Activated T-cell treated with anti-CD3 and anti-CD28 coated beads, Interleukin-2, amount 50 U/mL, for 24 hours (primary cell): ENCODE results near the gene MAJIN.
A peak's percentile ranks its signal among the peaks of the same experiment; 100 is the strongest.

Source experiments
- DNase-seq: peaks from one replicate; pipeline ENCODE4 v3.0.0-alpha.2; 2020
- H3K27ac Mint-ChIP-seq: 2 replicates; pipeline ENCODE4 v1.8.0; 2020; ENCODE audit warnings: mild to moderate bottlenecking, mixed read lengths
- H3K27me3 Mint-ChIP-seq: 2 replicates; pipeline ENCODE4 v1.8.0; 2020; ENCODE audit warnings: mixed read lengths
- H3K36me3 Mint-ChIP-seq: 2 replicates; pipeline ENCODE4 v1.8.0; 2020; ENCODE audit warnings: low read depth, mixed read lengths
- H3K4me1 Mint-ChIP-seq: 2 replicates; pipeline ENCODE4 v1.8.0; 2020; ENCODE audit warnings: low read depth, mixed read lengths
- H3K4me3 Mint-ChIP-seq: 2 replicates; pipeline ENCODE4 v1.8.0; 2020; ENCODE audit warnings: mild to moderate bottlenecking, moderate library complexity, mixed read lengths
- H3K9me3 Mint-ChIP-seq: 2 replicates; pipeline ENCODE4 v1.8.0; 2020; ENCODE audit warnings: mixed read lengths

MAJIN gene

GRCh38 chr11:64916040-64916774, 55.7 kb downstream of the MAJIN start:
- peak overlapping the region; percentile 94 for H3K27ac Mint-ChIP-seq
- H3K9me3 Mint-ChIP-seq: no peaks in the 10 kb centered on the region
- DNase-seq: peak; percentile 54
- H3K27me3 Mint-ChIP-seq: no peaks in the 10 kb centered on the region
- H3K4me1 Mint-ChIP-seq: peaks cover 26% of the 10 kb centered on the region
- H3K36me3 Mint-ChIP-seq: peaks cover 30% of the 10 kb centered on the region
- peak overlapping the region; percentile 91 for H3K4me3 Mint-ChIP-seq

DNA sequence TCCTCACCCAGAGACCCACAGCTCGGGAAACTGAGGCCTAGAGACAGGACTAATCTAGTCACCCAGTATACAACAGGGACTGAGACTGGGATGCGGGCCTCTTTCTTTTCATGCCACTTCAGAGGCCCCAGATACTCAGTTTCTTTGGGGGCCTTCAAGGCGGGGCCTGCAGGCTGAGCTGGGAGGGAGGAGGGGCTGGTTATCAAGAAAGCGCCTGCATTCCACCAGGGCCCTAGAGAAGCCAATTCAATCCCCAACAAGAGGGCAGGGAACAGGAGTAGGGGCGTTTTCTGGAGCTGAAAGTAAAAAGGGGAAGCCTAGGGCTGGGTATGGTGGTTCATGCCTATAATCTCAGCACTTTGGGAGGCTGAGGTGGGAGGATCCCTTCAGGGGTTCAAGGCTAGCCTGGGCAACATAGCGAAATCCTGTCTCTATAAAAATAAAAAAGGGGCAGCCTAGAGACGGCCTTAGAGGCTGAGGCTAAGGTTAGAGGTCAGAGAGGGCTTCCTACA, 56.5 kb downstream of the MAJIN start:
- Mint-ChIP-seq H3K27ac (peak overlapping the region; percentile 94), H3K27me3 (no peaks in the 10 kb centered on the region), H3K4me3 (peak overlapping the region; percentile 91), H3K4me1 (peaks cover 26% of the 10 kb centered on the region), H3K36me3 (peaks cover 38% of the 10 kb centered on the region), H3K9me3 (no peaks in the 10 kb centered on the region)
- DNase-seq: no peak

GRCh38 chr11:64914123-64914522, 57.8 kb downstream of the MAJIN start:
- H3K4me3 Mint-ChIP-seq: no peak overlapping the region
- no peak overlapping the region for H3K27ac Mint-ChIP-seq
- H3K9me3 Mint-ChIP-seq: no peaks in the 10 kb centered on the region
- H3K4me1 Mint-ChIP-seq: peaks cover 26% of the 10 kb centered on the region
- no peaks in the 10 kb centered on the region for H3K27me3 Mint-ChIP-seq
- peaks cover 48% of the 10 kb centered on the region for H3K36me3 Mint-ChIP-seq
- DNase-seq: no peak

DNA sequence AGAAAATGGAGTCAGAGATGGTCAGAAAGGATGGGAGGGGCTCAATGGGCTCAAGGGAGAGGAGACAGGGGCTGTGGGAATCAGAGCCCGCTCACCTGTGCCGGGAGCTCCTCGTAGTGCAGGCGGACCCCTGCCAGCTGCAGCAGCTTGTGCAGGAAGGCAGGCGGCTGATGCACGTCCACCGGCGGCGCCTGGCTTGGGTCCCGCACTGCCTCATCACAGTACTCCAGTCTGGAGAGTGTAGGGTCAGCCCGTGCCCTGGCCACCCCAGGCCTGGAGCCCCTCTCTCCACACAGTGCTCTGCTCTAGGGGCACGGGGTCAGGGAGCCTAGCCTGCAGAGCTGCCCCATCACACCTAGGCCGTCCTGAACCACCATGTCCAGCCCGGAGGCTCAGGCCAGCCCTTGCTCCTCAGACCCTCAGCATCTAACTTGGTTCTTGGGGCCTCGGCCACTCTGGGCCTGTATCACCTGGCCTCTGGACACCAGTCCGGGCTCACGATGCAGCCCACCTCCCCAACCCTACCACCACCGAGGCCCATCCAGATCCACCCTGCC, 58.7 kb downstream of the MAJIN start:
- DNase-seq: no peak
- Mint-ChIP-seq H3K27ac (no peak overlapping the region), H3K4me3 (no peak overlapping the region)

GRCh38 chr11:64911689-64912088, 60.2 kb downstream of the MAJIN start:
- peaks cover 16% of the 10 kb centered on the region for H3K4me1 Mint-ChIP-seq
- H3K36me3 Mint-ChIP-seq: peaks cover 69% of the 10 kb centered on the region
- no peak overlapping the region for H3K4me3 Mint-ChIP-seq
- DNase-seq: no peak
- H3K27me3 Mint-ChIP-seq: no peaks in the 10 kb centered on the region
- H3K27ac Mint-ChIP-seq: peak overlapping the region; percentile 40
- no peaks in the 10 kb centered on the region for H3K9me3 Mint-ChIP-seq

More for the DNA sequence above, 58.7 kb downstream of the MAJIN start:
- Mint-ChIP-seq H3K4me1 (peaks cover 26% of the 10 kb centered on the region), H3K27me3 (no peaks in the 10 kb centered on the region), H3K36me3 (peaks cover 57% of the 10 kb centered on the region), H3K9me3 (no peaks in the 10 kb centered on the region)

GRCh38 chr11:64911142-64911541, 60.8 kb downstream of the MAJIN start:
- no peak for DNase-seq
- no peaks in the 10 kb centered on the region for H3K9me3 Mint-ChIP-seq
- H3K36me3 Mint-ChIP-seq: peaks cover 67% of the 10 kb centered on the region
- H3K4me3 Mint-ChIP-seq: no peak overlapping the region
- H3K27me3 Mint-ChIP-seq: no peaks in the 10 kb centered on the region
- peaks cover 12% of the 10 kb centered on the region for H3K4me1 Mint-ChIP-seq
- H3K27ac Mint-ChIP-seq: peak overlapping the region; percentile 40

GRCh38 chr11:64910451-64911093, 61.3 kb downstream of the MAJIN start:
- peaks cover 6% of the 10 kb centered on the region for H3K4me1 Mint-ChIP-seq
- H3K36me3 Mint-ChIP-seq: peaks cover 71% of the 10 kb centered on the region
- H3K27ac Mint-ChIP-seq: no peak overlapping the region
- H3K4me3 Mint-ChIP-seq: no peak overlapping the region
- no peaks in the 10 kb centered on the region for H3K27me3 Mint-ChIP-seq
- no peaks in the 10 kb centered on the region for H3K9me3 Mint-ChIP-seq
- DNase-seq: no peak

DNA sequence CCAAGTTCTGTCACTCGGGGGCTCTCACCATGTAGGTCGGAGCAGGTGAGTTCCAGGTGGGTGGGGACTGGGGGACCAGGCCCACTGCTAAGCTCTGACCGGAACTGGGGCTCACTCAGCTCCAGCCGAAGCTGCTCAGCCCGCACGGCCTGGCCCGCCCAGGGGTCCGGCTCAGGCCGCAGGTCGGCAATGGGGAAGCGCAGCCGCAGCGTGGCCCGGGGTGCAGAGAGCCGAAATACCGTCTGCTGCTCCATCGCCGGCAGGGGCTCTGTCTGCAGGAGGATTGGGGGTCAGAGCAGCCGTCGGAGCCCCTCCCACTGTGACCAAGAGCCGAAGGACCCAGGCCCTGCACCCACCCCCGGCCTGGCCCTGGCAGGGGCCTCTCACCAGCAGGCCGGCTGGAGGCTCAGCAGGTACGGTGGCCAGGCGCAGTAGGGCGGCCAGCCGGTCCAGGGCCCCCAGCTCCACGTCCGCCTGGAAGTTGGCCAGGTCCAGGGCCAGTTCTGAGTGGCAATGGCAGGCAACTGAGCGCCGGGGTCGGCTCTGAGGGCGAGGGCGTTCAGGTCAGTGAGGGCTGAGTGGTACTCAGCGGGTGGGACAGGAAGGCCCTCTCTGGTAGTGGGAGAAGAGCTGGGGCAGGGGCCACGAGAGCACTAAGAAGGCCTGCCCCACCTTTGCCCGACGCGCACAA, 62.1 kb downstream of the MAJIN start:
- H3K36me3 Mint-ChIP-seq: peaks cover 78% of the 10 kb centered on the region
- no peak overlapping the region for H3K4me3 Mint-ChIP-seq
- no peaks in the 10 kb centered on the region for H3K27me3 Mint-ChIP-seq
- peaks cover 2% of the 10 kb centered on the region for H3K4me1 Mint-ChIP-seq
- no peaks in the 10 kb centered on the region for H3K9me3 Mint-ChIP-seq
- DNase-seq: no peak
- H3K27ac Mint-ChIP-seq: no peak overlapping the region

DNA sequence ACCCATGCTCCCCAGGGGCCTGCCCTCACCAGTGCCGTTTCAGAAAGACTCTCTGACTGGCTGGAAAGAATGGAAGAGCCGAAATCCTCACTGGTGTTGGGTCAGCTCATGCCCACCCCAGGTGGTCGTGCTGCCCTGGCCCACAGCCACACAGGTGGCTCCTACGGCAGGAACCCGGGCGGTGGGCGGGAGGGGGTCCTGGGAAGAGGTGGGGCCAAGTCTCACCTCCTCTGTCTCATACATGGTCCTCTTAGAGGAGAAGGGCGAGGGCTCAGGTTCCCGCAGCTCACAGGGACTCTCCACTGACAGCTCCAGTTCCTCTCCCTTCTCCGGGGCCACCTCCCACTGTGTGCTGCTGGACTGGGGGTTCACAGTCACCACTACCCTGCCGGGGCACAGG, 63.1 kb downstream of the MAJIN start:
- Mint-ChIP-seq H3K36me3 (peaks cover 76% of the 10 kb centered on the region), H3K4me3 (no peak overlapping the region), H3K9me3 (no peaks in the 10 kb centered on the region), H3K27ac (no peak overlapping the region), H3K4me1 (no peaks in the 10 kb centered on the region), H3K27me3 (no peaks in the 10 kb centered on the region)
- no peak for DNase-seq

DNA sequence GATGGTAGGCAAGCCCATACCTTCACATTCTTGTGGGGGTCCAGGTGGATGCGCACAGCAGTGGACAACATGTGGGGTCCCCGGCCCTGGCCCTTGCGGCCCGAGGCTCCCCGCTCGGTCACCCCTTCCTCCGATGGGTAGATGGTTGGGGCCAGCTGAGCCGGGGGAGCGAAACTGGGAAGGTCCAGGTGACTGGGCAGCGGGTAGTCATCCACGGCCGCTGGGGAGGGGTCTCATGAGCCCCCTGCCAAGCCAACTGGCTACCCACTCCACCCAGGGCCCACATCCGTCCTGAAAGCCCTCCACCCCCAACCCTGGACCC, 65.6 kb downstream of the MAJIN start:
- Mint-ChIP-seq H3K36me3 (peaks cover 69% of the 10 kb centered on the region), H3K27ac (no peak overlapping the region), H3K4me1 (peaks cover 5% of the 10 kb centered on the region), H3K4me3 (no peak overlapping the region), H3K9me3 (no peaks in the 10 kb centered on the region), H3K27me3 (no peaks in the 10 kb centered on the region)
- DNase-seq: no peak

DNA sequence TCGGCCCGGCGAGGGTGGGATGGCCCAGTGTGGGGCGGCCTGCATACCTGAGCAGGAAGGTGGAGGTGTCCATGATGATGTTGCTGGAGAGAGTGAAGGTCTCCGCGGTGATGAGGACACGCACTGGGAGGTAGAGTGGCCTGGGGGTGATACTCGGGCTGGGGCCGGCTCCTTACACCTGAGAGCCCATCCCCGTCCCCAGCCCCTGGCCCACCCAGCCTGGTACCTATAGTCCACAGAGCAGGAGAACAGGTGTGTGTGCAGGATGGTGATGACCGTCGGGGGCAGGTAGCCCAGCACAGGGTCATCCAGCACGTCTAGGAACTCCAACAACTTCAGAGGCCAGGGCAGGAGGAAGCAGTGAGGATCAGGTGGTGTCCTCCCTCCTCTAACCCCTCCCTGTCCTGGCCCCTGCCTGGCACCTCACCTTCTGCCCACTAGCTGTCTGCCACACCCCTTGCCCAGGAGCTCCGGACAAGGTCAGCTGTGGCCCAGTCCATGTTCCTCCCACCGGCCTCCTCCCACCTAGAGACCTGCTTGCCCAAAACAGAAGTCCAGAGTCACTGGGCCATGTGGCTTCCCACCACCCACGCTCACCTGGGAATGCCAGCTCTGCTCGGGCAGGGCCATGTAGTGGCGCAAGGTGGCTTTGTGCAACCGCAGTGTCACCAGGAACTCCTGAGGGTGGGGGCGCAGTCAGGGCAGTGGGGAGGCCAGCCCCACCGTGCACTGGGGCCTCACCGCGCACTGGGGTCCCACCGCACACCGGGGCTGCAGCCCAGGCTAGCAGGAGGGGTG, 66.2 kb downstream of the MAJIN start:
- no peak for DNase-seq
- Mint-ChIP-seq H3K36me3 (peaks cover 68% of the 10 kb centered on the region), H3K4me1 (peaks cover 11% of the 10 kb centered on the region), H3K4me3 (no peak overlapping the region), H3K27me3 (no peaks in the 10 kb centered on the region), H3K9me3 (no peaks in the 10 kb centered on the region), H3K27ac (no peak overlapping the region)

GRCh38 chr11:64903291-64903833, 68.5 kb downstream of the MAJIN start:
- Mint-ChIP-seq H3K9me3 (no peaks in the 10 kb centered on the region), H3K36me3 (peaks cover 63% of the 10 kb centered on the region), H3K27ac (no peak overlapping the region), H3K4me3 (no peak overlapping the region), H3K4me1 (peaks cover 22% of the 10 kb centered on the region), H3K27me3 (no peaks in the 10 kb centered on the region)
- DNase-seq: no peak

GRCh38 chr11:64902102-64902900, 69.6 kb downstream of the MAJIN start:
- H3K4me3 Mint-ChIP-seq: no peak overlapping the region

More at GRCh38 chr11:64902102-64902900, 69.6 kb downstream of the MAJIN start:
- Mint-ChIP-seq H3K9me3 (no peaks in the 10 kb centered on the region), H3K27ac (no peak overlapping the region), H3K4me1 (peaks cover 22% of the 10 kb centered on the region), H3K27me3 (no peaks in the 10 kb centered on the region), H3K36me3 (peaks cover 64% of the 10 kb centered on the region)
- no peak for DNase-seq
